ENCODE data around the gene TMEM132D.

The TMEM132D gene

GRCh38 chr12:129106772-129107171 lies 797.1 kb downstream of the TMEM132D start:
- Histone ChIP-seq H3K9me3 (ENCODE audit: control insufficient read depth, low read length) (peaks cover 4% of the 10 kb centered on the region), H3K9ac (ENCODE audit: low read length) (no peak overlapping the region), H3K27me3 (ENCODE audit: control insufficient read depth, insufficient read depth, low read length) (no peaks in the 10 kb centered on the region), H3K36me3 (ENCODE audit: control insufficient read depth, insufficient read depth, low read length) (no peaks in the 10 kb centered on the region), H3K4me3 (ENCODE audit: low read length) (no peak overlapping the region), H3K4me1 (ENCODE audit: control insufficient read depth, insufficient read depth, low read length) (no peaks in the 10 kb centered on the region)

- Histone ChIP-seq H3K4me1 (ENCODE audit: control insufficient read depth, insufficient read depth, low read length) (no peaks in the 10 kb centered on the region), H3K9ac (ENCODE audit: low read length) (no peak overlapping the region), H3K27me3 (ENCODE audit: control insufficient read depth, insufficient read depth, low read length) (no peaks in the 10 kb centered on the region), H3K9me3 (ENCODE audit: control insufficient read depth, low read length) (peaks cover 4% of the 10 kb centered on the region), H3K36me3 (ENCODE audit: control insufficient read depth, insufficient read depth, low read length) (no peaks in the 10 kb centered on the region), H3K4me3 (ENCODE audit: low read length) (no peak overlapping the region)
Measured at GRCh38 chr12:129103231-129103630, 800.6 kb downstream of the TMEM132D start.

GRCh38 chr12:129102233-129102632 lies 801.6 kb downstream of the TMEM132D start:
- H3K4me3 ChIP-seq (ENCODE audit: low read length) = no peak overlapping the region
- no peaks in the 10 kb centered on the region for H3K36me3 ChIP-seq (ENCODE audit: control insufficient read depth, insufficient read depth, low read length)
- H3K27me3 ChIP-seq (ENCODE audit: control insufficient read depth, insufficient read depth, low read length) = no peaks in the 10 kb centered on the region
- H3K4me1 ChIP-seq (ENCODE audit: control insufficient read depth, insufficient read depth, low read length) = no peaks in the 10 kb centered on the region
- H3K9me3 ChIP-seq (ENCODE audit: control insufficient read depth, low read length) = peaks cover 4% of the 10 kb centered on the region
- H3K9ac ChIP-seq (ENCODE audit: low read length) = no peak overlapping the region

- no peak overlapping the region for H3K4me3 ChIP-seq (ENCODE audit: low read length)
- H3K27me3 ChIP-seq (ENCODE audit: control insufficient read depth, insufficient read depth, low read length) = no peaks in the 10 kb centered on the region
- H3K4me1 ChIP-seq (ENCODE audit: control insufficient read depth, insufficient read depth, low read length) = no peaks in the 10 kb centered on the region
- H3K36me3 ChIP-seq (ENCODE audit: control insufficient read depth, insufficient read depth, low read length) = no peaks in the 10 kb centered on the region
- peaks cover 3% of the 10 kb centered on the region for H3K9me3 ChIP-seq (ENCODE audit: control insufficient read depth, low read length)
- H3K9ac ChIP-seq (ENCODE audit: low read length) = no peak overlapping the region
Measured at GRCh38 chr12:129101816-129102215, 802.0 kb downstream of the TMEM132D start.

- H3K9ac ChIP-seq (ENCODE audit: low read length) = no peak overlapping the region
Measured at GRCh38 chr12:129101404-129101803, 802.4 kb downstream of the TMEM132D start.

GRCh38 chr12:129097451-129097850 lies 806.4 kb downstream of the TMEM132D start:
- Histone ChIP-seq H3K27me3 (ENCODE audit: control insufficient read depth, insufficient read depth, low read length) (no peaks in the 10 kb centered on the region), H3K9ac (ENCODE audit: low read length) (no peak overlapping the region), H3K4me1 (ENCODE audit: control insufficient read depth, insufficient read depth, low read length) (no peaks in the 10 kb centered on the region), H3K9me3 (ENCODE audit: control insufficient read depth, low read length) (no peaks in the 10 kb centered on the region), H3K36me3 (ENCODE audit: control insufficient read depth, insufficient read depth, low read length) (no peaks in the 10 kb centered on the region), H3K4me3 (ENCODE audit: low read length) (no peak overlapping the region)

More at GRCh38 chr12:129101404-129101803, 802.4 kb downstream of the TMEM132D start:
- H3K4me1 ChIP-seq (ENCODE audit: control insufficient read depth, insufficient read depth, low read length) = no peaks in the 10 kb centered on the region
- H3K27me3 ChIP-seq (ENCODE audit: control insufficient read depth, insufficient read depth, low read length) = no peaks in the 10 kb centered on the region
- H3K4me3 ChIP-seq (ENCODE audit: low read length) = no peak overlapping the region
- H3K9me3 ChIP-seq (ENCODE audit: control insufficient read depth, low read length) = no peaks in the 10 kb centered on the region
- no peaks in the 10 kb centered on the region for H3K36me3 ChIP-seq (ENCODE audit: control insufficient read depth, insufficient read depth, low read length)

- no peak overlapping the region for H3K4me3 ChIP-seq (ENCODE audit: low read length)
- H3K36me3 ChIP-seq (ENCODE audit: control insufficient read depth, insufficient read depth, low read length) = no peaks in the 10 kb centered on the region
- no peaks in the 10 kb centered on the region for H3K9me3 ChIP-seq (ENCODE audit: control insufficient read depth, low read length)
- no peak overlapping the region for H3K9ac ChIP-seq (ENCODE audit: low read length)
- no peaks in the 10 kb centered on the region for H3K4me1 ChIP-seq (ENCODE audit: control insufficient read depth, insufficient read depth, low read length)
- no peaks in the 10 kb centered on the region for H3K27me3 ChIP-seq (ENCODE audit: control insufficient read depth, insufficient read depth, low read length)
Measured at GRCh38 chr12:129096968-129097367, 806.9 kb downstream of the TMEM132D start.

- no peaks in the 10 kb centered on the region for H3K36me3 ChIP-seq (ENCODE audit: control insufficient read depth, insufficient read depth, low read length)
- H3K9me3 ChIP-seq (ENCODE audit: control insufficient read depth, low read length) = no peaks in the 10 kb centered on the region
- no peak overlapping the region for H3K9ac ChIP-seq (ENCODE audit: low read length)
- H3K4me3 ChIP-seq (ENCODE audit: low read length) = no peak overlapping the region
- no peaks in the 10 kb centered on the region for H3K27me3 ChIP-seq (ENCODE audit: control insufficient read depth, insufficient read depth, low read length)
- H3K4me1 ChIP-seq (ENCODE audit: control insufficient read depth, insufficient read depth, low read length) = no peaks in the 10 kb centered on the region
Measured at GRCh38 chr12:129096184-129096583, 807.6 kb downstream of the TMEM132D start.

GRCh38 chr12:129089576-129089975 lies 814.2 kb downstream of the TMEM132D start:
- Histone ChIP-seq H3K9me3 (ENCODE audit: control insufficient read depth, low read length) (no peaks in the 10 kb centered on the region), H3K4me1 (ENCODE audit: control insufficient read depth, insufficient read depth, low read length) (no peaks in the 10 kb centered on the region), H3K9ac (ENCODE audit: low read length) (no peak overlapping the region)

GRCh38 chr12:129084875-129085826 lies 818.7 kb downstream of the TMEM132D start:
- H3K9me3 ChIP-seq (ENCODE audit: control insufficient read depth, low read length) = no peaks in the 10 kb centered on the region
- H3K27me3 ChIP-seq (ENCODE audit: control insufficient read depth, insufficient read depth, low read length) = no peaks in the 10 kb centered on the region
- no peak overlapping the region for H3K4me3 ChIP-seq (ENCODE audit: low read length)
- no peaks in the 10 kb centered on the region for H3K36me3 ChIP-seq (ENCODE audit: control insufficient read depth, insufficient read depth, low read length)
- no peaks in the 10 kb centered on the region for H3K4me1 ChIP-seq (ENCODE audit: control insufficient read depth, insufficient read depth, low read length)
- no peak overlapping the region for H3K9ac ChIP-seq (ENCODE audit: low read length)

More at GRCh38 chr12:129089576-129089975, 814.2 kb downstream of the TMEM132D start:
- H3K27me3 ChIP-seq (ENCODE audit: control insufficient read depth, insufficient read depth, low read length) = no peaks in the 10 kb centered on the region
- no peak overlapping the region for H3K4me3 ChIP-seq (ENCODE audit: low read length)
- no peaks in the 10 kb centered on the region for H3K36me3 ChIP-seq (ENCODE audit: control insufficient read depth, insufficient read depth, low read length)

GRCh38 chr12:129083121-129083840 lies 820.5 kb downstream of the TMEM132D start:
- H3K4me3 ChIP-seq (ENCODE audit: low read length) = no peak overlapping the region
- no peaks in the 10 kb centered on the region for H3K27me3 ChIP-seq (ENCODE audit: control insufficient read depth, insufficient read depth, low read length)
- H3K36me3 ChIP-seq (ENCODE audit: control insufficient read depth, insufficient read depth, low read length) = no peaks in the 10 kb centered on the region
- H3K9ac ChIP-seq (ENCODE audit: low read length) = no peak overlapping the region
- no peaks in the 10 kb centered on the region for H3K9me3 ChIP-seq (ENCODE audit: control insufficient read depth, low read length)
- no peaks in the 10 kb centered on the region for H3K4me1 ChIP-seq (ENCODE audit: control insufficient read depth, insufficient read depth, low read length)

- H3K36me3 ChIP-seq (ENCODE audit: control insufficient read depth, insufficient read depth, low read length) = no peaks in the 10 kb centered on the region
- H3K4me1 ChIP-seq (ENCODE audit: control insufficient read depth, insufficient read depth, low read length) = no peaks in the 10 kb centered on the region
- no peak overlapping the region for H3K4me3 ChIP-seq (ENCODE audit: low read length)
- no peak overlapping the region for H3K9ac ChIP-seq (ENCODE audit: low read length)
- no peaks in the 10 kb centered on the region for H3K9me3 ChIP-seq (ENCODE audit: control insufficient read depth, low read length)
- no peaks in the 10 kb centered on the region for H3K27me3 ChIP-seq (ENCODE audit: control insufficient read depth, insufficient read depth, low read length)
Measured at GRCh38 chr12:129082441-129082840, 821.4 kb downstream of the TMEM132D start.
